Spleen (tissue), 11 donors: Measurements from ENCODE around the gene PLXNA2. TPM values are rescaled to one million over a fixed set of nuclear protein-coding genes. Genes with fewer than 3 reads are reported as not detected.

Experiments
- DNase-seq: peaks from one replicate; pipeline ENCODE4 v3.0.0-alpha.2; 2020
- H3K27ac ChIP-seq, 8 donors: fragments of 200-600 bp; sonication (generic) in 7 of 8; 1 replicate in 4 of 8; 2 replicates in 4 of 8; pipeline versions ENCODE4 v1.5.0 to v1.8.0; 2016 to 2021; ENCODE audit warnings: inconsistent platforms in 4 of 8, mild to moderate bottlenecking in 4 of 8, moderate library complexity in 1 of 8
- H3K27me3 ChIP-seq, 7 donors: fragments of 200-600 bp; sonication (generic) in 6 of 7; replicated peaks in 1 of 7; 1 replicate in 4 of 7; 2 replicates in 3 of 7; pipeline versions ENCODE4 v1.5.0 to v1.8.0; 2016 to 2021; ENCODE audit warnings: inconsistent platforms in 3 of 7, mild to moderate bottlenecking in 1 of 7
- H3K36me3 ChIP-seq, 6 donors: fragments of 200-600 bp; sonication (generic) in 5 of 6; 1 replicate in 4 of 6; 2 replicates in 2 of 6; pipeline versions ENCODE4 v1.5.0 to v1.8.0; 2016 to 2021; ENCODE audit warnings: inconsistent platforms in 2 of 6
- H3K4me1 ChIP-seq, 6 donors: fragments of 200-600 bp; sonication (generic) in 5 of 6; 1 replicate in 3 of 6; 2 replicates in 3 of 6; pipeline versions ENCODE4 v1.5.0 to v1.8.0; 2016 to 2021; ENCODE audit warnings: inconsistent platforms in 3 of 6
- H3K4me3 ChIP-seq, 8 donors: fragments of 200-600 bp; sonication (generic) in 7 of 8; 1 replicate in 4 of 8; 2 replicates in 4 of 8; pipeline versions ENCODE4 v1.5.0 to v1.8.0; 2016 to 2021; ENCODE audit warnings: inconsistent platforms in 4 of 8, mild to moderate bottlenecking in 4 of 8, moderate library complexity in 2 of 8
- H3K9me3 ChIP-seq, 8 donors: fragments of 200-600 bp; sonication (generic) in 7 of 8; 1 replicate in 4 of 8; 2 replicates in 4 of 8; pipeline versions ENCODE4 v1.5.0 to v1.8.0; 2016 to 2021; ENCODE audit warnings: inconsistent platforms in 4 of 8
- CTCF ChIP-seq, 11 experiments: fragments of 200-600 bp in 7 of 11; fragments of 450-650 bp in 4 of 11; sonication (generic) in 4 of 11; IDR thresholded peaks in 8 of 11; conservative IDR thresholded peaks in 3 of 11; 1 replicate in 7 of 11; 2 replicates in 4 of 11; pipeline versions ENCODE4 v1.4.0 to v1.8.0; 2016 to 2021; ENCODE audit warnings: antibody characterized with exemption in 11 of 11, inconsistent platforms in 4 of 11, mild to moderate bottlenecking in 1 of 11
- POLR2A ChIP-seq, 3 donors: fragments of 450-650 bp; IDR thresholded peaks; one replicate each; pipeline ENCODE4 v1.5.1; 2017; ENCODE audit warnings: antibody characterized with exemption in 3 of 3, mild to moderate bottlenecking in 1 of 3
- POLR2AphosphoS5 ChIP-seq, 3 donors: sonication (generic); formaldehyde crosslinking; IDR thresholded peaks; one replicate each; pipeline ENCODE4 v1.5.1; 2017; ENCODE audit warnings: antibody characterized with exemption in 3 of 3
- WGBS, 5 donors: extraction: QIAGEN DNeasy Blood & Tissue Kit in 3 of 5; methylation state at CpG; one replicate each; pipeline versions ENCODE4 v1.1.5 to v1.1.7; 2013 to 2018; 5-methylcytosine and 5-hydroxymethylcytosine counted together
- intact Hi-C: fragments of 100-400 bp; cut with DNase I; formaldehyde crosslinking; loops from one replicate; pipeline ENCODE4 v1.15.0; 2023; ENCODE audit warnings: low total_unique reads
- polyA plus RNA-seq, 3 donors: library from polyadenylated mRNA; stranded (reverse); fragments of 200-250 nt; gene quantifications; one replicate each; pipeline ENCODE4 v1.2.1, GENCODE V29; 2013
- total RNA-seq, 7 donors: library from RNA; depleted of rRNA in 3 of 7; stranded (reverse); fragments of >200 nt in 3 of 7; fragmentation: NEBNext Ultra II Directional in 4 of 7; extraction: Animal tissue kit (Norgen Biotek cat#: 25700) in 4 of 7; gene quantifications; one replicate each; pipeline versions ENCODE4 v1.1.0 to v1.2.1, GENCODE V29; 2016 to 2021
- donor health status: healthy with polysubstance abuse.
- donor health status: DM: no; HTN: no; CAD: no; lungs with moderate emphysema.
- donor health status: DM: no; HTN: no; CAD: no.
- donor health status: Bipolar disorder and iron deficiency.
- donor health status: healthy.
- donor health status: DM: no; HTN: no; CAD: no.
- donor health status: DM: yes; HTN: yes; CAD: no.

The PLXNA2 gene
- total and polyA plus RNA-seq, 10 donors, result 0.93 to 16.9 (median 7.0) TPM

- intact Hi-C loops, result no loop called here
- TF ChIP-seq POLR2AphosphoS5 (IDR thresholded peaks at IDR 0.05), result no peak
- no peak for TF ChIP-seq POLR2A (IDR thresholded peaks at IDR 0.05)
- TF ChIP-seq CTCF (IDR thresholded peaks at IDR 0.05 in 8 of 11, conservative IDR thresholded peaks at IDR 0.05 in 3 of 11), result no peak
- Histone ChIP-seq H3K4me3 (peak overlapping the region in 3 of 8 donors; percentile 15 to 40 (median 19)), H3K4me1 (peaks cover 0 to 38% (median 20%) of the 10 kb centered on the region in 6 donors), H3K27ac (peak overlapping the region in 5 of 8 donors; percentile 9 to 60 (median 34)), H3K9me3 (no peaks in the 10 kb centered on the region), H3K36me3 (peaks cover 0 to 3% (median 0%) of the 10 kb centered on the region in 6 donors), H3K27me3 (no peaks in the 10 kb centered on the region)
- WGBS, 5 donors, result 76 to 82% (median 79%) methylated on average over 6 of the region's 6 CpGs
- DNase-seq, result no peak
Observed at GRCh38 chr1:208085655-208086515, 158.3 kb downstream of the PLXNA2 start.

- no peak for DNase-seq
- no peaks in the 10 kb centered on the region for H3K27me3 ChIP-seq
- TF ChIP-seq CTCF (IDR thresholded peaks at IDR 0.05 in 8 of 11, conservative IDR thresholded peaks at IDR 0.05 in 3 of 11), result no peak
- TF ChIP-seq POLR2AphosphoS5 (IDR thresholded peaks at IDR 0.05), result no peak
- TF ChIP-seq POLR2A (IDR thresholded peaks at IDR 0.05), result no peak
- 89 to 98% (median 95%) methylated on average over 7 of the region's 7 CpGs for WGBS, 5 donors
- H3K4me3 ChIP-seq, result no peak overlapping the region
- H3K27ac ChIP-seq, result no peak overlapping the region
- intact Hi-C loops, result no loop called here
- no peaks in the 10 kb centered on the region for H3K36me3 ChIP-seq
- no peaks in the 10 kb centered on the region for H3K9me3 ChIP-seq
- H3K4me1 ChIP-seq, result peaks cover 0 to 38% (median 20%) of the 10 kb centered on the region in 6 donors
Observed at GRCh38 chr1:208084764-208085163, 159.4 kb downstream of the PLXNA2 start.

- intact Hi-C loops, result no loop called here
- Histone ChIP-seq H3K4me3 (no peak overlapping the region), H3K27ac (no peak overlapping the region), H3K27me3 (no peaks in the 10 kb centered on the region), H3K4me1 (peaks cover 0 to 38% (median 20%) of the 10 kb centered on the region in 6 donors), H3K9me3 (no peaks in the 10 kb centered on the region), H3K36me3 (no peaks in the 10 kb centered on the region)
- WGBS, 5 donors, result 94 to 97% (median 96%) methylated on average over 8 to 16 of the region's 16 CpGs
- TF ChIP-seq CTCF (IDR thresholded peaks at IDR 0.05 in 8 of 11, conservative IDR thresholded peaks at IDR 0.05 in 3 of 11) (no peak), POLR2AphosphoS5 (IDR thresholded peaks at IDR 0.05) (no peak), POLR2A (IDR thresholded peaks at IDR 0.05) (no peak)
- no peak for DNase-seq
Observed at GRCh38 chr1:208084220-208084619, 160.0 kb downstream of the PLXNA2 start.

- TF ChIP-seq POLR2A (IDR thresholded peaks at IDR 0.05), result no peak
- TF ChIP-seq CTCF (IDR thresholded peaks at IDR 0.05 in 8 of 11, conservative IDR thresholded peaks at IDR 0.05 in 3 of 11), result no peak
- no peak for TF ChIP-seq POLR2AphosphoS5 (IDR thresholded peaks at IDR 0.05)
- Histone ChIP-seq H3K27me3 (no peaks in the 10 kb centered on the region), H3K4me3 (no peak overlapping the region), H3K36me3 (peaks cover 0 to 5% (median 0%) of the 10 kb centered on the region in 6 donors), H3K4me1 (peaks cover 0 to 38% (median 20%) of the 10 kb centered on the region in 6 donors), H3K9me3 (no peaks in the 10 kb centered on the region), H3K27ac (no peak overlapping the region)
- no peak for DNase-seq
- 85 to 97% (median 93%) methylated on average over 2 of the region's 2 CpGs for WGBS, 5 donors
- intact Hi-C loops, result no loop called here
Observed at GRCh38 chr1:208083715-208084085, 160.5 kb downstream of the PLXNA2 start.
